ENCODE data around the gene CTTNBP2. TPM values are rescaled to one million over a fixed set of nuclear protein-coding genes. Genes with fewer than 3 reads are reported as not detected.

CTTNBP2 gene
- total RNA-seq, 1 donor from 2014 or later, result not detected

- DNase-seq (ENCODE audit: low read depth in 2 of 2), result no peak
Observed at GRCh38 chr7:117686311-117686935, 186.8 kb downstream of the CTTNBP2 start.

DNA sequence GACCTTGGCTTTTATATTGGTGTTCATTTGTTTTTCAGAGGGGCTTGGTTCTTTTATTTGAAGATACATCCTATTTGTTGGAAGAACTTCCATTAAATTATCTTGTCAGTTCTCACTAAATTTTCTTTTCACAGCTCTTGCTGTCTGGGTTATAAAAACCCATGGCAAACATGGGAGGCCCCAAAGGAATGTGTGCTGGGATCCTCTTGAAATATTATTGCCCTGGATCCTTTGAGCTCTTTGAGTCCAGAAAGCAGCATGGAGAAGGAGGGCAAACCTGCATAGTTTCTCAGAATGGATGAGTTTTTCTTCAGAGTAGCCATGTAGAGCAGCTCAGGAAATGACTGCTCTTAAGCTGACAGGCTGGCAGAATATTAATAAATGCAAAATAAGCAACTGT is 187.4 kb downstream of the CTTNBP2 start:
- DNase-seq (ENCODE audit: low read depth in 2 of 2), result no peak

- DNase-seq (ENCODE audit: low read depth in 2 of 2), result no peak
Observed at GRCh38 chr7:117683430-117684175, 189.6 kb downstream of the CTTNBP2 start.

GRCh38 chr7:117682681-117683385 is 190.4 kb downstream of the CTTNBP2 start:
- no peak for DNase-seq (ENCODE audit: low read depth in 2 of 2)

DNA sequence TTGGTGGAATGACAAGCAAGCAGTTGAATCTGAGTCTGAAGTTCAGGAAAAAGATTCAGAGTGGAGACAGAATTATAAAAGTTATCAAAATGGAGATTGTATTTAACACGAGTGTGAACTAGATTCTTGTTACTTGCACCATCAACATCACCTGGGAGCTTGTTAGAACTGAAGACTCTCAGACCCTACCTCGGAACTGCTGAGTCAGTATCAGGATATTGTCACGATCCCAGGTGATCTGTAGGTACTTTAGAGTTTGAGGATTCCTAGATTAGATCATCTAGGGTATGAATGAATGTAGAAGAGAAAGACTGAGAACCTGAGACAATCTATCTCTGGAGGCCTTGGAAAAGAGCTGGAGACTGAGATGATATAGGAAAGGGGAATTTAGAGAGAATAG is 194.1 kb downstream of the CTTNBP2 start:
- no peak for DNase-seq (ENCODE audit: low read depth in 2 of 2)

- no peak for DNase-seq (ENCODE audit: low read depth in 2 of 2)
Observed at GRCh38 chr7:117675497-117676435, 197.5 kb downstream of the CTTNBP2 start.

- no peak for DNase-seq (ENCODE audit: low read depth in 2 of 2)
Observed at GRCh38 chr7:117674617-117675016, 198.6 kb downstream of the CTTNBP2 start.

DNA sequence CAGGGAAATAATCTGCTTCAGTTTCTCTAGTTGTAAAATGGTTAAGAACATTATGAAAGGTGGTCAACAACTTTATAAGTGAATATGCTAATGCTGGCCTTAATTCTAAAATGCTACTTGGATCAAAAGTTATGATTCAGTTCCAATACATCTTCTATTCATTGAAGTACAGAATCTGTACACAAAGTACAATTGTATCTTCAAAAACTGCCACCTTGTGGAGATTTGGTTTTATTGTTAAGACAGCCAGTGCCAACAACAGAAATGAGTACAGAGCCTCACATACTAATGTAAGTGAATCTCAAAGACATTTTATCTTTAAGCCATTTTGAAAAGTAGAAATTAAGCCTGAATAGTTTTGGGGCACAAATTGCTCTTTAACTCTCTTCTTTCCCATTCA is 199.4 kb downstream of the CTTNBP2 start:
- peak; percentile 9 to 17 for DNase-seq (ENCODE audit: low read depth in 2 of 2)

DNA sequence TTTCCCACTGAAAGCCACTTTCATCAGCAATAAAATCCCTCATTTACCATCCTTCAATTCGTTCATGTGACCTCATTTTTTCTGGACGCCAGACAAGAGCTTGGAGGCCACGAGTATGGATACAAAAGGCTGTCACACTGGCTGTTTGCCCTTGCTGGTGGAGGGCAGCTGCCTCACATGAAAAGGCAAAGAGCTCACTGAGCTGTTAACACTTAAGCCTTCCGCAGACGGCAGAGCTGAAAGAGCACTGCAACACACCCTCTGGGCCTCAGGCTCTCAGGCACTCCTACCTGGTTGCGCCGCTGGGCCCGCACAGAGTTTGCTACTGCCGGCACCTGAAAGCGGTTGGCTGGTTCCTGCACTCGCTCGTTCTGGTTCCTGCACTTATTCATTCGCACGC is 199.9 kb downstream of the CTTNBP2 start:
- DNase-seq (ENCODE audit: low read depth in 2 of 2), result no peak

- no peak for DNase-seq (ENCODE audit: low read depth in 2 of 2)
Observed at GRCh38 chr7:117672453-117672852, 200.8 kb downstream of the CTTNBP2 start.

GRCh38 chr7:117669818-117670217 is 203.4 kb downstream of the CTTNBP2 start:
- no peak for DNase-seq (ENCODE audit: low read depth in 2 of 2)

DNA sequence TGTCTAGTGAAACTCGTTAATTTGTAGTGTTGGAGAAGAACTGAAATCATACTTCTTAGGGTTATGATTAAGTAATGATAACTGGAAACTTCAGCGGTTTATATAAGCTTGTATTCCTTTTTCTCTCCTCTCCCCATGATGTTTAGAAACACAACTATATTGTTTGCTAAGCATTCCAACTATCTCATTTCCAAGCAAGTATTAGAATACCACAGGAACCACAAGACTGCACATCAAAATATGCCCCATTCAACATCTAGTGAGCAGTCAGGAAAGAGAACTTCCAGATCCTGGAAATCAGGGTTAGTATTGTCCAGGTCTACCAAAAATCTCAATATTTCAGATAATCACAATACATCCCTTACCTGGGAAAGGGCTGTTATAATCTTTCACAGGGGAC is 205.8 kb downstream of the CTTNBP2 start:
- DNase-seq (ENCODE audit: low read depth in 2 of 2), result no peak

DNA sequence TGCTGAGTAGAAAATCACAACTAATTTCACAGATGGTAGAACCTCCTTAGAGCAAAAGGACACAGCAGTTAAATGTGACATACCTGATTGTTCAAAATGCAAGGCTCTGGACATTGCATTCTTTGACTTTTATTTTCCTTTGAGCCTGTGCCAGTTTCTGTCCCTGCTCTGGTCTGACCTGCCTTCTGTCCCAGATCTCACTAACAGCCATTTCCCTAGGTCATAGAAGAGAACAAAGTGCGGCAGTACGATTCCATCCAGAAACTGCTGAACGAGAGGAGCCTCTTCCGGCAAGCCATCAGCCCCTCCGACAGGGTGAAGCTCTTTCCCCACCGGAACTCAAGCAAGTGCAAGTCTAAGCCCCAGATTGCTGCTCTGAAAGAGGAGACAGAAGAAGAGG is 206.6 kb downstream of the CTTNBP2 start:
- no peak for DNase-seq (ENCODE audit: low read depth in 2 of 2)

GRCh38 chr7:117666031-117666430 is 207.2 kb downstream of the CTTNBP2 start:
- peak in 1 of 2 donors; percentile 34 for DNase-seq (ENCODE audit: low read depth in 2 of 2)

DNA sequence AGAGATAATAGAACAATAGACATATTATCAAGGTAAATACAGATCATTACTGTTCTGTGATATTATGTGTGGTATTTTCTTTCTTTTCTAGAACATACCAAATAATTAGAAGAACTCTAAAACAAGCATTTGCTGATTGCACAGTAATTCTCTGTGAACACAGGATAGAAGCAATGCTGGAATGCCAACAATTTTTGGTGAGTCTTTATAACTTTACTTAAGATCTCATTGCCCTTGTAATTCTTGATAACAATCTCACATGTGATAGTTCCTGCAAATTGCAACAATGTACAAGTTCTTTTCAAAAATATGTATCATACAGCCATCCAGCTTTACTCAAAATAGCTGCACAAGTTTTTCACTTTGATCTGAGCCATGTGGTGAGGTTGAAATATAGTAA is 207.9 kb downstream of the CTTNBP2 start:
- no peak for DNase-seq (ENCODE audit: low read depth in 2 of 2)

DNA sequence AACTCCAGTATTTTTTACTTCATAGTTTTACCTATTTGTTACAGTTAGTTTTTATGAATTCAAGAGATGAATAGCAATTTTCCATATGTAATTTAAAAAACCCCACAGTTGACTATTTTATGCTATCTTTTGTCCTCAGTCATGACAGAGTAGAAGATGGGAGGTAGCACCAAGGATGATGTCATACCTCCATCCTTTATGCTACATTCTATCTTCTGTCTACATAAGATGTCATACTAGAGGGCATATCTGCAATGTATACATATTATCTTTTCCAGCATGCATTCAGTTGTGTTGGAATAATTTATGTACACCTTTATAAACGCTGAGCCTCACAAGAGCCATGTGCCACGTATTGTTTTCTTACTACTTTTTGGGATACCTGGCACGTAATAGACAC is 209.2 kb downstream of the CTTNBP2 start:
- DNase-seq (ENCODE audit: low read depth in 2 of 2), result no peak

GRCh38 chr7:117661328-117661727 is 211.9 kb downstream of the CTTNBP2 start:
- DNase-seq (ENCODE audit: low read depth in 2 of 2), result no peak

Data from lung microvascular endothelial cell (primary cell).